ACC112 (cell line): ENCODE data around the gene UNC5C.

Source experiments
- H2AFZ ChIP-seq: fragments of 200-600 bp; sonication (generic); one replicate; pipeline ENCODE4 v1.6.0; 2017; ENCODE audit warnings: antibody characterized with exemption, low read length; ENCODE audit not compliant: unreplicated experiment
- H3K27ac ChIP-seq: fragments of 200-600 bp; sonication (generic); 2 replicates; pipeline ENCODE4 v1.5.1; 2014; ENCODE audit warnings: low read depth, mild to moderate bottlenecking, antibody characterized with exemption, low read length, moderate library complexity
- H3K27me3 ChIP-seq: fragments of 200-600 bp; sonication (generic); 2 replicates; pipeline ENCODE4 v1.6.1; 2014; ENCODE audit warnings: mild to moderate bottlenecking, antibody characterized with exemption, low read length, moderate library complexity, mixed read lengths; ENCODE audit not compliant: insufficient read depth
- H3K36me3 ChIP-seq: fragments of 200-600 bp; sonication (generic); 2 replicates; pipeline ENCODE4 v1.6.1; 2016; ENCODE audit warnings: mild to moderate bottlenecking, antibody characterized with exemption, low read length, moderate library complexity, mixed read lengths; ENCODE audit not compliant: insufficient read depth
- H3K4me1 ChIP-seq: fragments of 200-600 bp; sonication (generic); one replicate; pipeline ENCODE4 v1.6.1; 2016; ENCODE audit warnings: low read length, mixed read lengths; ENCODE audit not compliant: insufficient read depth, unreplicated experiment, control insufficient read depth
- H3K4me3 ChIP-seq: fragments of 200-600 bp; sonication (generic); 2 replicates; pipeline ENCODE4 v1.5.1; 2014; ENCODE audit warnings: mild to moderate bottlenecking, low read depth, low read length
- H3K79me2 ChIP-seq: fragments of 200-600 bp; sonication (generic); one replicate; pipeline ENCODE4 v1.6.0; 2016; ENCODE audit warnings: low read length; ENCODE audit not compliant: control insufficient read depth, unreplicated experiment, insufficient read depth

The UNC5C gene

GRCh38 chr4:95204873-95205272, 343.9 kb downstream of the UNC5C start:
- Histone ChIP-seq H3K36me3 (no peaks in the 10 kb centered on the region), H3K79me2 (no peaks in the 10 kb centered on the region), H3K4me3 (no peak overlapping the region), H2AFZ (no peak overlapping the region), H3K27me3 (peaks cover 34% of the 10 kb centered on the region), H3K4me1 (no peaks in the 10 kb centered on the region), H3K27ac (no peak overlapping the region)

- no peak overlapping the region for H3K27ac ChIP-seq
- no peak overlapping the region for H3K4me3 ChIP-seq
- H3K4me1 ChIP-seq: no peaks in the 10 kb centered on the region
- no peaks in the 10 kb centered on the region for H3K36me3 ChIP-seq
- peaks cover 30% of the 10 kb centered on the region for H3K27me3 ChIP-seq
- no peaks in the 10 kb centered on the region for H3K79me2 ChIP-seq
- no peak overlapping the region for H2AFZ ChIP-seq
Measured at GRCh38 chr4:95204267-95204844, 344.4 kb downstream of the UNC5C start.

- H3K79me2 ChIP-seq: no peaks in the 10 kb centered on the region
- H3K4me1 ChIP-seq: no peaks in the 10 kb centered on the region
- H3K27ac ChIP-seq: no peak overlapping the region
- H3K36me3 ChIP-seq: no peaks in the 10 kb centered on the region
- H2AFZ ChIP-seq: no peak overlapping the region
- H3K4me3 ChIP-seq: no peak overlapping the region
- H3K27me3 ChIP-seq: peaks cover 25% of the 10 kb centered on the region
Measured at GRCh38 chr4:95198961-95199360, 349.8 kb downstream of the UNC5C start.

DNA sequence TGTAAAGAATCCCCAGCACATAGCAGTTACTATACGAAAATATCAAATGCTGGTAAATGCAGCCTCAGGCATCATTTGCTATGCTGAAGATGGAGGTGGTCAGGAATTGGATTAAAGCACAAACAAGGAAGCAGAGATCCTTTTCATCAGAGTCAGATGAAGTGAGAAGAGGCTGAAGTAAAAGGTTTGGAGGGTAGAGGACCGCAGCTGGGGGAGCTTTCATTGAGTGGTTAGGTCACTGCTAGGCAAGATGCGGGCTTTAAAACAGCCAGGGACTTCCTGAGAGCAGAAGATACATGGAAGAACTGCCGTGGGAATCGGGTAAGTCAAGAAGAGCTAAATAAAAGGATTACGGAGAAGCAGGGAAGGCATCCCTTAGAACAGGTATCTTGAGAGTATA, 351.4 kb downstream of the UNC5C start:
- Histone ChIP-seq H3K4me1 (no peaks in the 10 kb centered on the region), H3K27me3 (peaks cover 31% of the 10 kb centered on the region), H3K27ac (no peak overlapping the region), H2AFZ (no peak overlapping the region), H3K79me2 (no peaks in the 10 kb centered on the region), H3K36me3 (no peaks in the 10 kb centered on the region), H3K4me3 (no peak overlapping the region)

GRCh38 chr4:95193391-95194224, 355.2 kb downstream of the UNC5C start:
- peaks cover 28% of the 10 kb centered on the region for H3K27me3 ChIP-seq
- H3K36me3 ChIP-seq: no peaks in the 10 kb centered on the region
- no peaks in the 10 kb centered on the region for H3K79me2 ChIP-seq
- H3K4me1 ChIP-seq: no peaks in the 10 kb centered on the region
- no peak overlapping the region for H3K27ac ChIP-seq
- H2AFZ ChIP-seq: no peak overlapping the region
- no peak overlapping the region for H3K4me3 ChIP-seq

DNA sequence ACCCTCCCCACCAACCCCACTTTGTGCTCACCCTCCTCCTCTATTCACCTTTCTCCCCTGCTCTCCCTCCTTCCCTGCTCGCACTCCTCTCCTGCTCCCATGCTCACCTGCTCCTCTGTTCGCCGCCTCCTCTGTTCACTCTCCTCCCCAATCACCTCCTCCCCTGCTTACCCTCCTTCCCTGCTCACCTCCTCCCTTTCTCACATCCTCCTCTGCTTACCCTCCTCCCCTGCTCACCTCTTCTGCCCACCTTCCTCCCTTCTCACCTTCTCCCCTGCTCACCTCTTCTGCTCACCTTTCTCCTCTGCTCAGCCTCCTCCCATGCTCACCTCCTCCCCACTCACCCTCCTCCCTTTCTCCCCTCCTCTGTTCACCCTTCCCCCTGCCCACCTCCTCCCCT, 357.2 kb downstream of the UNC5C start:
- Histone ChIP-seq H3K4me3 (no peak overlapping the region), H2AFZ (no peak overlapping the region), H3K27ac (no peak overlapping the region), H3K27me3 (peaks cover 28% of the 10 kb centered on the region), H3K4me1 (no peaks in the 10 kb centered on the region), H3K79me2 (no peaks in the 10 kb centered on the region), H3K36me3 (no peaks in the 10 kb centered on the region)

- H3K27me3 ChIP-seq: peaks cover 24% of the 10 kb centered on the region
- H3K79me2 ChIP-seq: no peaks in the 10 kb centered on the region
- H3K4me3 ChIP-seq: no peak overlapping the region
- H3K27ac ChIP-seq: no peak overlapping the region
- H3K4me1 ChIP-seq: no peaks in the 10 kb centered on the region
- no peak overlapping the region for H2AFZ ChIP-seq
- H3K36me3 ChIP-seq: no peaks in the 10 kb centered on the region
Measured at GRCh38 chr4:95190751-95191436, 357.9 kb downstream of the UNC5C start.

- Histone ChIP-seq H3K27ac (no peak overlapping the region), H3K27me3 (peaks cover 7% of the 10 kb centered on the region), H3K4me3 (no peak overlapping the region), H3K4me1 (no peaks in the 10 kb centered on the region), H3K79me2 (no peaks in the 10 kb centered on the region), H2AFZ (no peak overlapping the region), H3K36me3 (no peaks in the 10 kb centered on the region)
Measured at GRCh38 chr4:95188701-95189370, 359.9 kb downstream of the UNC5C start.

DNA sequence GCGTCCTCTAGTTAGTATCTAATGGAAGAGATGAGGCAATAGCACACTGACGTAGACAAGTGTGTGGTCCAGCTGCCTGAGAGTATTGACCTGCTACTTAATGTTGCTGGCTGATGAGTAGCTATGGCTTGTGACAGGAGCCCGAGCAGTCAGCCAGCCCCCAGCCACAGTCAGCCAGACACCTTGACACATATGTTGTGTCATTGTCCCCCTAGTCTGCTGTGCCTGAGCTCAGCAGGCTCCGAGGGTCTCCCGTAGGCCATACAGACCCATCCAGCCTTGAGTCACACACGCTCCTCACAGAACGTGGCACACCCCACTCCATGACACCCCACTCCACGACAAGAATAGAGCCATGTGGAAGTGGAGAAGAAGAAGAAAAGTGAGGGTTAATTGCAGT, 362.1 kb downstream of the UNC5C start:
- Histone ChIP-seq H3K79me2 (no peaks in the 10 kb centered on the region), H3K27me3 (no peaks in the 10 kb centered on the region), H3K27ac (no peak overlapping the region), H3K4me3 (no peak overlapping the region), H2AFZ (no peak overlapping the region), H3K36me3 (no peaks in the 10 kb centered on the region), H3K4me1 (no peaks in the 10 kb centered on the region)

- H3K27ac ChIP-seq: no peak overlapping the region
- no peaks in the 10 kb centered on the region for H3K79me2 ChIP-seq
- no peaks in the 10 kb centered on the region for H3K4me1 ChIP-seq
- H3K4me3 ChIP-seq: no peak overlapping the region
- H2AFZ ChIP-seq: no peak overlapping the region
- H3K36me3 ChIP-seq: no peaks in the 10 kb centered on the region
- H3K27me3 ChIP-seq: no peaks in the 10 kb centered on the region
Measured at GRCh38 chr4:95183656-95184408, 364.9 kb downstream of the UNC5C start.
